Liver (tissue), 9 donors: Measurements from ENCODE around the gene TRNT1. TPM values are rescaled to one million over a fixed set of nuclear protein-coding genes. Genes with fewer than 3 reads are reported as not detected.

Experiments
- DNase-seq: peaks from one replicate; pipeline ENCODE4 v3.0.0-alpha.2; 2017; ENCODE audit warnings: low spot score
- H3K27ac ChIP-seq, 2 donors: one replicate each; pipeline ENCODE4 v1.7.0; 2013; ENCODE audit warnings: inconsistent platforms in 2 of 2, low read length in 2 of 2, control low read depth in 1 of 2, low read depth in 1 of 2, mild to moderate bottlenecking in 1 of 2
- H3K27me3 ChIP-seq, 4 donors: one replicate each; pipeline versions ENCODE4 v1.6.1 to v1.7.0; 2013; ENCODE audit warnings: low read length in 3 of 4, inconsistent platforms in 1 of 4, mild to moderate bottlenecking in 1 of 4, moderate library complexity in 1 of 4; ENCODE audit not compliant: control insufficient read depth in 4 of 4, insufficient read depth in 4 of 4
- H3K36me3 ChIP-seq, 4 donors: one replicate each; pipeline versions ENCODE4 v1.6.1 to v1.7.0; 2013; ENCODE audit warnings: low read length in 3 of 4, mild to moderate bottlenecking in 3 of 4, low read depth in 1 of 4, moderate library complexity in 1 of 4; ENCODE audit not compliant: control insufficient read depth in 4 of 4, insufficient read depth in 3 of 4
- H3K4me1 ChIP-seq, 4 donors: one replicate each; pipeline versions ENCODE4 v1.6.1 to v1.7.0; 2013; ENCODE audit warnings: low read length in 3 of 4, mild to moderate bottlenecking in 3 of 4, moderate library complexity in 1 of 4; ENCODE audit not compliant: control insufficient read depth in 4 of 4, insufficient read depth in 4 of 4
- H3K4me3 ChIP-seq, 3 donors: one replicate each; pipeline versions ENCODE4 v1.6.1 to v1.7.0; 2013; ENCODE audit warnings: low read length in 3 of 3, control low read depth in 1 of 3, low read depth in 1 of 3, mild to moderate bottlenecking in 1 of 3
- H3K9ac ChIP-seq, 2 donors: one replicate each; pipeline ENCODE4 v1.7.0; 2013; ENCODE audit warnings: low read length in 2 of 2, mild to moderate bottlenecking in 2 of 2, moderate library complexity in 2 of 2, control low read depth in 1 of 2, low read depth in 1 of 2
- H3K9me3 ChIP-seq, 4 donors: one replicate each; pipeline versions ENCODE4 v1.6.1 to v1.7.0; 2013; ENCODE audit warnings: low read length in 3 of 4; ENCODE audit not compliant: control insufficient read depth in 4 of 4
- EGR1 ChIP-seq, 2 donors: IDR thresholded peaks; 2 replicates each; pipeline ENCODE4 v1.6.1; 2016 to 2018; ENCODE audit warnings: antibody characterized with exemption in 2 of 2, low read depth in 2 of 2
- FOXA1 ChIP-seq: IDR thresholded peaks from 2 replicates; pipeline ENCODE4 v1.6.1; 2016; ENCODE audit warnings: antibody characterized with exemption
- FOXA2 ChIP-seq: IDR thresholded peaks from 2 replicates; pipeline ENCODE4 v1.6.1; 2016; ENCODE audit warnings: antibody characterized with exemption
- GABPA ChIP-seq, 2 donors: IDR thresholded peaks in 1 of 2; conservative IDR thresholded peaks in 1 of 2; 2 replicates each; pipeline ENCODE4 v1.6.1; 2016; ENCODE audit warnings: antibody characterized with exemption in 2 of 2, mild to moderate bottlenecking in 1 of 2, moderate library complexity in 1 of 2
- NR2F2 ChIP-seq: IDR thresholded peaks from 2 replicates; pipeline ENCODE4 v1.6.1; 2016; ENCODE audit warnings: antibody characterized with exemption
- RAD21 ChIP-seq, 2 donors: IDR thresholded peaks; 2 replicates each; pipeline ENCODE4 v1.6.1; 2016; ENCODE audit warnings: antibody characterized with exemption in 2 of 2, mild to moderate bottlenecking in 2 of 2
- SP1 ChIP-seq: IDR thresholded peaks from 2 replicates; pipeline ENCODE4 v1.6.1; 2018; ENCODE audit warnings: antibody characterized with exemption, mild to moderate bottlenecking
- YY1 ChIP-seq: IDR thresholded peaks from 2 replicates; pipeline ENCODE4 v1.6.1; 2016; ENCODE audit warnings: antibody characterized with exemption, mild to moderate bottlenecking
- WGBS: extraction: QIAGEN DNeasy Blood & Tissue Kit; methylation state at CpG from one replicate; pipeline ENCODE4 v1.1.7; 2013; 5-methylcytosine and 5-hydroxymethylcytosine counted together
- polyA plus RNA-seq, 2 donors: library from polyadenylated mRNA; stranded (reverse) in 1 of 2; unstranded in 1 of 2; fragments of 200-250 nt in 1 of 2; fragments of >200 nt in 1 of 2; fragmentation: Nextera tagmentation in 1 of 2; extraction: Ambion mirVana in 1 of 2; gene quantifications; one replicate each; pipeline versions ENCODE4 v1.2.1 to v1.2.3, GENCODE V29; 2013 to 2015
- total RNA-seq, 2 donors: library from RNA; depleted of rRNA; stranded (reverse); fragments of >200 nt; gene quantifications; one replicate each; pipeline ENCODE4 v1.2.3, GENCODE V29; 2014
- TF ChIP-seq, protein P1 (sequence below): IDR thresholded peaks from 2 replicates; pipeline ENCODE4 v1.6.1; 2016; ENCODE audit warnings: antibody characterized with exemption
- TF ChIP-seq, protein P2 (sequence below): IDR thresholded peaks from 2 replicates; pipeline ENCODE4 v1.6.1; 2016; ENCODE audit warnings: antibody characterized with exemption
- donor health status: healthy.
- donor health status: healthy.
- donor health status: healthy.
- donor health status: healthy.
- donor health status: healthy.

Gene TRNT1
- total and polyA plus RNA-seq, 4 donors: 6.4 to 18.2 (median 11.3) TPM

DNA sequence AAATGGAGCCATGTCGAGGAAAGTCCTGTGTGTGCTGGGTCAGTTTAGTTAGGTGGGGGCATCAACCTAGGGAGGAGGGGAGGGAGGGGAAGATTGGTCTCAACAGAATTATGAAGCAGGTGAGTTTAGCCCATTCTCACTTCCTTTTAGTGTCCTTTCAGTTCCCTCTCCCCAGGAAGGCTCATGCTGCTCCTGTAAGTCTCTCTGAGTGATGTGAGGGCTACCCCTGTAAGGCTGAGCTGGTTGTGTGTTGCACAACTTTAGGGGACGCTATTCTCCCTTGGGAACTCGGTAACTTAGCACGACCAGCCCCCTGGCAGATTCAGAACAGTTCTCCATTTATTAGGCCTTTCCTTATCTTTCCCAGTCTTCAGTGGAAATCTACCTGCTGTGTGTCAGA, 37.7 kb upstream of the TRNT1 start:
- Histone ChIP-seq H3K4me1 (no peaks in the 10 kb centered on the region), H3K27ac (no peak overlapping the region), H3K9me3 (no peaks in the 10 kb centered on the region), H3K27me3 (no peaks in the 10 kb centered on the region), H3K4me3 (no peak overlapping the region), H3K9ac (no peak overlapping the region), H3K36me3 (no peaks in the 10 kb centered on the region)
- TF ChIP-seq, protein P1, sequence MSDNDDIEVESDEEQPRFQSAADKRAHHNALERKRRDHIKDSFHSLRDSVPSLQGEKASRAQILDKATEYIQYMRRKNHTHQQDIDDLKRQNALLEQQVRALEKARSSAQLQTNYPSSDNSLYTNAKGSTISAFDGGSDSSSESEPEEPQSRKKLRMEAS: no peak
- TF ChIP-seq GABPA (IDR thresholded peaks at IDR 0.05 in 1 of 2, conservative IDR thresholded peaks at IDR 0.05 in 1 of 2): no peak
- no peak for TF ChIP-seq FOXA1
- DNase-seq: no peak
- 70% methylated on average over 4 of the region's 4 CpGs for WGBS

DNA sequence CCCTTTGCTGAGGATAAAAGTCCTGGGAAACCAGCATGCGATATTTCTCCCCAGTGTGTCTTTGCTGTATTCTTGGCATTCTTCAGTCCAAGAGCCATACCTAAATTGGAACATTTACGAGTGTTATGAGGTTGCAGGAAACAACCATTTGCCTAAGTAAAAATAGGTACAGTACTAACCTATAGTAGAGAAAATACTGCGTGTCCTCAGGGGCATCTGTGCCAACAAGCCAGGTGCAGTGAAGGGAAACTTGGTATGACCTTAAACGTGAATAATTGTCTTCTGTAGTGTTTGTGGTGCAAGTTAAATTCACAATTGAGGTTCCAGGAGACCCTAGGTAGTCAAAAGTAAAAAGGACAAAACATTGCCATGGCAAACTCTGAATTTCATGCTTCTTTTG, 28.8 kb upstream of the TRNT1 start:
- DNase-seq: no peak
- H3K4me1 ChIP-seq: no peaks in the 10 kb centered on the region
- H3K9ac ChIP-seq: no peak overlapping the region
- no peak overlapping the region for H3K4me3 ChIP-seq
- H3K36me3 ChIP-seq: no peaks in the 10 kb centered on the region
- TF ChIP-seq, protein P2, sequence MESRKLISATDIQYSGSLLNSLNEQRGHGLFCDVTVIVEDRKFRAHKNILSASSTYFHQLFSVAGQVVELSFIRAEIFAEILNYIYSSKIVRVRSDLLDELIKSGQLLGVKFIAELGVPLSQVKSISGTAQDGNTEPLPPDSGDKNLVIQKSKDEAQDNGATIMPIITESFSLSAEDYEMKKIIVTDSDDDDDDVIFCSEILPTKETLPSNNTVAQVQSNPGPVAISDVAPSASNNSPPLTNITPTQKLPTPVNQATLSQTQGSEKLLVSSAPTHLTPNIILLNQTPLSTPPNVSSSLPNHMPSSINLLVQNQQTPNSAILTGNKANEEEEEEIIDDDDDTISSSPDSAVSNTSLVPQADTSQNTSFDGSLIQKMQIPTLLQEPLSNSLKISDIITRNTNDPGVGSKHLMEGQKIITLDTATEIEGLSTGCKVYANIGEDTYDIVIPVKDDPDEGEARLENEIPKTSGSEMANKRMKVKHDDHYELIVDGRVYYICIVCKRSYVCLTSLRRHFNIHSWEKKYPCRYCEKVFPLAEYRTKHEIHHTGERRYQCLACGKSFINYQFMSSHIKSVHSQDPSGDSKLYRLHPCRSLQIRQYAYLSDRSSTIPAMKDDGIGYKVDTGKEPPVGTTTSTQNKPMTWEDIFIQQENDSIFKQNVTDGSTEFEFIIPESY: no peak
- no peaks in the 10 kb centered on the region for H3K9me3 ChIP-seq
- WGBS: 65% methylated on average over 4 of the region's 4 CpGs
- peaks cover 0 to 2% (median 0%) of the 10 kb centered on the region in 4 donors for H3K27me3 ChIP-seq
- no peak overlapping the region for H3K27ac ChIP-seq

DNA sequence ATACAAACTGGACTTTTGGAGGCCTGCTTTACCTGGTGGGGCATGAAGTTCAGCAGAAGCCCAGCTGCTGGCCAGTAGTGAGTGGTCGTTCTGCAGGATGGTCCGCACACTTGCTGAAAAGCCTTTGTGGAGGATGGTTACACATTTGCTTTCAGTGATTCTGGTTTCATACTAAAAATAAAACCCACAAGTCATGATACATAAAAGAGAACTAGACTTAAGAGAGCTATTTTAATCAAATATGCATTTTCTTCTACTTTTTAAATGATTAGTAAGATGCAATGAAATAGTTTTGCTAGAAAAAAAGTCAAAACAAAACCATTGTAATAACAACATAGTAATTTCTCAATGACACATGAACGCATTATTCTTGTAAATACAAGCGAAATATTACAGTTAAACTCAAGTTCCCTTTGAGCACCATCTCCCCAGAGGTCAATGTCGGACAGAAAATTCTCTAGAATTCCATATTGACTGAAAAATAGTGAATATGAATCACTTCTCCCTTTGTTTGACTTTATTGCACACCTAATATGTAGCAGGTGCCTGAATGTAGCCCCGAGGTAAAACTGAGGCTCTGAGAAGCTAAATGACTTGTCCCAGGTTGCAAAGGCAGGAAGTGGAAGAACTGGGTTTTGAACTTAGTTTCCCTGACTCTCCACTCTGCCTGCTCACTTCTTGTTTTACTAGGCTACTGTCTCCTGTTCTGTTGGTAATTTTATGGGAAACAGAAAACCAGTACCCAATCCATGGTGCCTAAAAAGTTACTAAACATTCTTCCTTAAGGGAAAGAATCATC, 24.9 kb upstream of the TRNT1 start:
- no peak overlapping the region for H3K9ac ChIP-seq
- no peak for TF ChIP-seq SP1
- TF ChIP-seq NR2F2: no peak
- no peak for TF ChIP-seq RAD21 (IDR thresholded peaks at IDR 0.05)
- no peak for TF ChIP-seq EGR1 (IDR thresholded peaks at IDR 0.05; ENCODE audit: low read depth in 2 of 2)
- TF ChIP-seq YY1: no peak
- TF ChIP-seq, protein P2: no peak
- no peak for TF ChIP-seq FOXA2
- peaks cover 0 to 2% (median 0%) of the 10 kb centered on the region in 4 donors for H3K27me3 ChIP-seq
- H3K4me3 ChIP-seq: no peak overlapping the region
- no peaks in the 10 kb centered on the region for H3K36me3 ChIP-seq
- no peaks in the 10 kb centered on the region for H3K9me3 ChIP-seq
- no peak overlapping the region for H3K27ac ChIP-seq
- H3K4me1 ChIP-seq: no peaks in the 10 kb centered on the region
- no peak for DNase-seq
- WGBS: 79% methylated on average over 6 of the region's 6 CpGs
